ENCODE results near the gene DPYSL4.

Gene DPYSL4

DNA sequence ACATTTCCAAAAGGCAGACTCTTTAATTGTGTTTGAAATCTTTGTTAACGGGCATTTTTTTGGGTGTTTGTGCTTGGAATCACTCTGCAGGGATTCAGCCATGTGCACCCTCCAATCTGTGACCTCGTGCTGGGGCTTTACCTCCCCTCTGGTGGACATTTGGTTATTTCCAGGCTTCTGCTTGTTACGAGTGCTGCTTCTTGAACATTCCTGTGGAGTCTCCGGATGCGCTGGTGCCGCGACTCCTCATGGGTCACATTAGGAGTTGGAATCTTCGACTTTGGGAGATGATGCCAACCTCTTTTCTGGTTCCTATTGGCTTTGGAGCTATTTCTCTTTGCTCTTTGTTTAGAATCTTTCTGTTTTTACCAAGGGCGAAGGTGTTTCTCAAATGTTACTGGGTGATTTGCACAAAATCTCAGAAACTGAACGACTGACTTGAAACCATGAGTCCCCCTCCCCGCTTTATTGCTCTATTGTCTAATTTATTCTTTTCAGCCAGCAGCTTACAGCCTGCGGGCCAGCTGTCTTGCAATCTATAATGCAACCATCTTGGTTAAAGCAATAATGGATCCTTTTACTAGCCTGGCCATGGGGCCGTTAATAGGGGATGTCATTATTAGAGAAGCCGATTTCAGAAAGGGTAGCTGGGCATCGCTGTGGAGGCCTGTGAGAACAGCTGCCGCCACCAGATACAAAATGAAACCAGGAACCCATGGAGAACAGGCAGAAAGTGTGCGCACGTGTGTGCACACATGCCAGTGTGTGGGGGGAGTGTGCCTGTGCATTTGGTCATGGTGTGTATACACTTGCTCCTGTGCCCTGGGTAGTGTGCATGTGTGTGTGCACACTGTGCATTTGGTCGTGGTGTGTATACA, 9.9 kb upstream of the DPYSL4 start:
- in situ Hi-C loops (cut with MboI; ENCODE audit: low sequenced_read_pairs): no loop called here

DNA sequence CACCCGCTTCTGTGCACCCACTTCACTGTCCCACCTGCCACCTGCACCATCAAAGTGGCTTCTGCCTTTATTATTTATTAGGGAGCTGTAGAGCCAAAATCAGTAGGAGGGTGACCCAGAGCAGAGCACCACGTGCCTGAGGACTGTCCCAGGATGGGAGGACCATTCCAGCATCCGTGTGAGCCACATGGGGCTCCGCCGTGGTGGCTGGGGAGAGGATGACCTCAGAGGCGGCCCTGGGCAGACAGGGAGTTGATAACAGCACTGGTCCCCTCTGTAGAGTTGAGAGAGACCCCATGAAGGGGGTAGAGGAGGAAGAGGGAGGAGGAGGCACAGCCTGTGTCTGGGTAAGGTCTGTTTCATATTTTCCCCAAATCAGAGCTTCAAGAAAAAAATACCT, 8.7 kb upstream of the DPYSL4 start:
- in situ Hi-C loops (cut with MboI; ENCODE audit: low sequenced_read_pairs): no loop called here

DNA sequence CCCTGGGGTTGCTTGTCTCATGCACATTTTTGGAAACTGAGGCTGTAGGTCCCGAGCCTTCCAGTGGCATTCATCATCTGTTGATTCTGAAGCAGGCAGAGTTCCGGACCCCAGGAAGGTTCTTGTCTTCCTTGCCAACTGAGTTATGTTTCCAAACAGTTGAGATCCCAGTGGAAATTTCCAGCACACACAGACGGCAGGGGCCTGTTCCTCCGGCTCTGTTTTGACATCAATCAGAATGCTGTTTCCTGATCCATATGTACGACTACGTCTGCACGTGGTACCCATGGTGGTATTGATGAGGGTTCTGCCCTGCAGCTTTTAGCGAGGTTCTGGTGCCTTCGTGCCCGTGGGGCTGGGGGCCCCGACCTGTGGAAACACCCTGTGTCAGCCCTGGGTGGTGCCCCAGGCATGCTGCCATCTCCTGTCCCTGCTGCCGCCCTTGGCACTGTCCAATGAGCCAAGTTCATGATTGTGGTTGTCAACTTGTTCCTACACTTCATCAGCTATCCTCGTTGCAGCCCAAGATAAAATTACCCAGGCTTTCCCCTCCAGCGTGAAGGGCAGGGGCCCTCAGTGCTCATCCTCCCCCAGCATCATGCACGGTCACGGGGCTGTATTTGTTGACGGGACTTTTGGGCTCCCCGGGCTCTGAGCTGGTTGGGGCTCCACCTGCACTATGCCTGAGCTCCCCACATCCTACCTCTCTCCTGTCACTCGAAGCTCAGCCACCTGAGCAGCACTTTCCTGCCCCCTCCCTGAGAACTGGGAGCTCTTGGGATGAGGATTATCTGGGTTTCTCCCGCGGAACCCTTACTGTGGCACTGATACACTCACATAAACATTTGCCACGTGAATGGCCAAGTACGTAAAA, 7.8 kb upstream of the DPYSL4 start:
- in situ Hi-C loops (cut with MboI; ENCODE audit: low sequenced_read_pairs): no loop called here

DNA sequence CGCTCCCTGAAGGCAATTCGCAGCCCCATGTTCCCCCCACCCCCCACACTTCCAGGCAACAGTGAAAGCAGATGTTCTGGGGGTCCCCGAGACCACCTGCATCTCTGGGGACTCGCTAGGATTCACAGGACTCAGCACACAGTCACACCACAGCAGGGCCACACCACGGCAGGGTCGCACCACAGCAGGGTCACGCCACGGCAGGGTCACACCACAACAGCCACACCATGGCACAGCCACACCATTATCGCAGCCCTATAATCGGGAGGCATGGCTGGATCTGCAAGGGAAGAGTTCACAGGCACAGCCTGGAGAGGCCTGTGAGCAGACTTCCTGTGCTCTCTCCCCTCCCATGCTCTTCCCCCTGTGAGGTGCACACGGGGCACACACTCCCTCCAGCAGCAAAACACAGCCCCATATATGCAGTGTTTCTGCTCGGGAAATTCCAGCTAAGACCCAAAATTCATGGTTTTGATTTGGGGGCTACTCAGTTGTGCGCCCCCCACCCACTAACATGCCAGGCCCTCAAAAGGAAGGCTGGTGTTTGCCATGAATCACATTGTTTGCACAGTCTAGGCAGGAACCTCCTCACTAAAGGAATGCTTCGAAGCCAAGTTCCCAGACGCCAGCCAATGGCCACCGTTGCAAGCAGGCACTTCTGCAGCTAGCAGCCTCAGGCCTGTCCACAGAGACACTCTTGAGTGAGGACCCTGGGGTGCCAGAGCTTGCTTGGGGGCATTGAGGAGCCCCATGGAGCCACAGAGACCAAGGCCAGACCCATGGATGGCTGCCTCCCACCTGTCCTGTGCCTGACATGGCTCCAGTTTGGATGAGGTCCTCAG, 7.0 kb upstream of the DPYSL4 start:
- in situ Hi-C loops (cut with MboI; ENCODE audit: low sequenced_read_pairs): no loop called here

DNA sequence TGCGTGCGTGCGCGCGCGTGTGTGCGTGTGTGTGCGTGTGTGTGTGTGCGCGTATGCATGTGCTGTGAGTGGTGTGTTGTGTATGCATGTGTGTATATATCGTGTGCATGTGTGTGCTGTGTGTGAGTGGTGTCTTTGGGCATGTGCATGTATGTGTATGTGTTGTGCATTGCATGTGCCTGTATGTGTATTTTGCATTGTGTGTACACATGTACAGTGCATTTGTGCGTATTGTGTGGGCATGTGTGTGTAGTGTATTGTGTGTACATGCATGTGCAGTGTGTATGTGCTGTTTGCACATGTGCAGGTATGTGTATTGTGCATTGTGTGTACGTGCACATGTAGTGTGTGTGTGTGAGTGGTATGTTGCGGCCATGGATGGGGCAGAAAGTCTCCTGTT, 6.0 kb upstream of the DPYSL4 start:
- in situ Hi-C loops (cut with MboI; ENCODE audit: low sequenced_read_pairs): no loop called here

DNA sequence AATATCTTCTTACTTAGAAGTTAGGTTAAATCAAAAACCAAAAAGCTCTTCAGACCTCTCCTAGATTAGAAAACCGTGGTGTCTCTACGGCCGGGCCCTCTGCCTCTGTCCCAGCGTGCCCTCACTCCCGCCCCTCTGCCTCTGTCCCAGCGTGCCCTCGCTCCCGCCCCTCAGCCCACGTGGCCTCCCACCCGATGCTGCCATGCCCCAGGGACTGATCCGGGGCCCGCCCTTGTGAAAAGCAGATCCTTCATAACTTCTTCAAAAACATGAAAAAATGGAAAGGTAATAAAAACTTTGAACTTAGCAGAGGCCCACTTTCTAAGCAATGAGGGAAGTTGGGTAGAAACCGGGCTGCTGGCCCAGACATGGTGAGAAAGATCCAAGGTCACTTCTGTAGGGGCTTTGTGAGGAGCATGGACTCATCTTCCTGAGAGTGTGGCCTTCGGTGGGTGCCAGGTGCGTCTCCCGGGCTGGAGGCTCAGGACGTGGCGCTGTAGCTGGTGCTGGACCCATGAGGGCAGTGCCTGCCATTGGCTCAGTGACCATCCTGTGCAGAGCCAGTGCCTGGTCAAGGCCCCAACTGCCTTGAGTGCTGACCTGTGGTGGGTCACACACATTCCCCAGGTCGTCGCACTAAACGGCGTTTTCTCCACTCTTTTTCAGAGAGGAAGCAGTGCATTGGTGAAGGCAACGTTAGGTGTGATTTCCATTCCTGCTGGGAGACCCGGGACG, 4.9 kb upstream of the DPYSL4 start:
- in situ Hi-C loops (cut with MboI; ENCODE audit: low sequenced_read_pairs): no loop called here

DNA sequence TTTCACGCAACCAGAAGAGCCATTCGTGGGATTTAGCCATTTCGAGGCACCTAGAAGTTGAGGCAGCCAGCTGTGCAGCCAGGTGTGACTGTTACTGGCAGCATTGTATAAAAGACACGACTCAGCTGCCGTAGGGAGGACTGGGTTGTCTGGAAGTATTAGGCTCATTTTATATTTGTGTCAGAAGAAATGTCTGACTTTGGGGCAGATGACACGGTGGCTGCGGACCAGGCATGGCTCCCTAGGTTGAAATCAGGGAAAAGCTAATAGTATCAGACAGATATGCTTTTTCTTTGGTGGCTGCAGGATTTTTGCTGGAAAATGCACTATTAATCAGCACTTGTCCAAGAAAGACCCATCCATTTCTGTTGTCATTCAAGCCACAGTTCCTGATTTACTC, 4.2 kb upstream of the DPYSL4 start:
- in situ Hi-C loops (cut with MboI; ENCODE audit: low sequenced_read_pairs): no loop called here

DNA sequence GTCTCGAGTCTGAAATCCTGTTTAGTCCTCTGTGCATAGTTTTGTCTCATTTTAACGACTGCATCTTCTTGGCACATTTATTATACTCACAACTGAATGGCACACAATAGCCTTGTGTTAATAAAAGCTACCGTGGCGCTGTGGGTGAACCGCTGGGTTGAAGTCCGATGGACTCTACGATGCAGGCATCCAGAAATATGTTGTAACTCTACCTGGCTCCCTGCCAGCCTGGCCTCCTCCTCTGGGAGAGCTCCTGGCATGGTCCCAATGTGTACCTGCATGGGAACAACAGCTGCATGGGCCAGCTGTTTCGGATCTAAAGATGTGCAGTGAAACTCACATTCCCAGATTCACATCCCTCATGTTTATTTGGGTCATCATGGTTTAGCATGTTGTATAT, 3.7 kb upstream of the DPYSL4 start:
- in situ Hi-C loops (cut with MboI; ENCODE audit: low sequenced_read_pairs): no loop called here

DNA sequence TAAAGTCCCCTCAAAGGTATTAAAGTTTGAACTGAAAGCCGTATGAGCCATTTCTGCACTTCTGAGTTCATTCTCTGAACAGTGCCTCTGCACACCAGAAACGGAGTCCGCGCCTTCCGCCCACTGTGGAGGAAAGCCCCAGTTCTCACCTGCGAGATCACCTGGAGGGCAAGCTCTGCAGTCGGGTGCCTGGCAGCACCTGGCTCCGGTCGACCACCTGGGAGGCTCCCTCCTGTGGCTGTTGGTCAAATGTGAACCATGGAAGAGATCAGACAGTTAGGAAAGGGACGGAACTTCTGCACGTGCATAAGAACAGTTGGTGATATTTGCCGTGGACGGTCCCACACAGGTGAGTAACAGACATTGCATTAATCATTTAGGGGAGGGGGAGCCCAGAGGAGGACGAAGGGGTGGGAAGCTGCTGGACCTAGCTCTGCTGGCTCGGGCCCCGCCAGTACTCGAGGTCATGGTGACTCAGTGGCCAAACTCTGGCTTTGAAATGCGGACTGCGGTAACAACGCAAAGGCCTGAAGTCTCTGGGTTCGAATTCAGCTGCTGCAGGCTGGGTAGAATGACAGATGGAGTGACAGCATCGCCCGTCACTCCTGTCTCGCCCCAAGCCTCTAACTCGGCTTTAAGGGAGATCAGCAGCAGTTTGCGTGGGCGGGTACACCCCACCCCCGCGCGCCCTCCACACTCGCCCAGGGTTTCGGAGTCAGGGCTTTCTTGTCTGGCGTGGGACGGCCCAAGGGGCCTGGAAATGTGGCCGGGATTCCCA, 1.7 kb upstream of the DPYSL4 start:
- in situ Hi-C loops (cut with MboI; ENCODE audit: low sequenced_read_pairs): no loop called here

DNA sequence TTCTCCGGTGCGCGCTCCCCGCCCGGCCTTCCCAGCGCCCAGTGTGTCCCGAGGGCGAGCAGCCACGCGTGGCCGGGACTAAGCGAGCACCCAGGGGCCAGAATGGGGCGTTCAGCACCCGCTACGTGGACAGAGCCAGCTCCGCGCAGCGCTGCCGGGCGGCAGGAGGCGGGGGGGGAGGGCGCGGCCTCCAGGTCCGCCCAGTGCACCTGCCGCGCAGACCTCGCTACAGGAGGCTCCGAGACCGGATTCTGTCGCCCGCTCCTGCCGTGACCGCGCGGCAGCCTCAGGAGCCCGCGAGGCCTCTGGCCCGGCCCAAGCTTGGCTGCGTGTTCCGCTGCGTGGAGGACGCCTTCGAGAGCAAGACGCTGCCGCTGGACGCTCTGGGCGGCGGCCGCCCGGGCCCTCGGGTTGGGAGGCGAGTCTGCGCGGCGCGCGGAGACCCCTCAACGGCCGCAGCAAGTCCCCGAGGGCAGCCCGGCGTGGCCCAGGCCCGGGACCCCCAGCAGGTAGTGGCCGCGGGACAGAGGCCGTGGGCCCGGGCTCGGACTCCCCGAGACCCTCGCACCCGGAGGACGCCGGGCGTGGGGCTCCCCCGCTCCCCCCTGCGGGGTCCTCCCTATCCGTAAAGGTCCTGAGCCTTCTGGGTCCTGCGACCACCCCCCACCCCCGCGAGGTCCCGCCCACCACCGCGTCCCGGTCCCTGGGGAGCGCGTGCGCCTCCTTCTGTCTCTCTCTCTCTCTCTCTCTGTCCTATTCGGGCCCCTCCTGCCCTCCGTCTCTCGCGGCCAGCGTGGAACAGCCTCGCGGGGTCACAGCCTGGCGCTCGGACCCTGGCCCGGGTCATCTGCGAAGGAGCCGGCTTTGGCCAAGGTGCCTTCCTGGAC, 904 bp upstream of the DPYSL4 start:
- in situ Hi-C loops (cut with MboI; ENCODE audit: low sequenced_read_pairs): no loop called here

DNA sequence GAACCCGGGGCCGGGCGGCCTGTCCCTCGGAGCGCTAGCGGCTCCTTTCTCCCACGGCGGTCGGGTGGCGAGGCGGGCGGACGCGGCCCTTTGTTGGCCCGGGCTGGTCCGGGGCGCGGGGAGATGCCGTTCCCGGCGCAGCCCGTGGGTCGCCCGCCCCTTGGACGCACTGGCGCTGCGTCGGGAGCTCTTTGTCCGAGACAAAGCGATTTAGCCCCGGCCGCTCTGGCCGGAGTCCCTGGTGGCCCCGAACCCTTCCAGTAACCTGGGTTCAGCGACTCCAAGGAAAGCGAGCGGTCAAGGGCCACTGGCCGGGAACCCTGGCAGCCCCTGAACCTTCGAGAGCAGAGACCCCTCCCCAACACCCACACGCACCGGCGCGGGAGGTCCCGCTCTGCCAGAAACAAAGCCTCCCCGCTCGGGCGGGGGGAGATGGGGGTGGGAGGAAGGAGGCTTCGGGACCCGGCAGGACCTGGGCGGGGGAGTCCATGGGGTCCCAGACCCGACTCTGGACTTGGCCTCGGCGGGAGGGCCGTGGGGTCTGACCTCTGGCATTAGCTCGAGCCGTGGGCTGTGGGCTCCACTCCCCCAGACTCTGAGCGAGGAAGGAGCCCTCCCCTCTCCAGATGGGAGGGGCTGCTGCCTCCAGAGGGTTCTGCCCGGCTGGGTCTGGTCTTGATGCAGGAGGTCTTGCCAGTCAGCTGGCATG, 836 bp downstream of the DPYSL4 start:
- in situ Hi-C loops (cut with MboI; ENCODE audit: low sequenced_read_pairs): no loop called here

DNA sequence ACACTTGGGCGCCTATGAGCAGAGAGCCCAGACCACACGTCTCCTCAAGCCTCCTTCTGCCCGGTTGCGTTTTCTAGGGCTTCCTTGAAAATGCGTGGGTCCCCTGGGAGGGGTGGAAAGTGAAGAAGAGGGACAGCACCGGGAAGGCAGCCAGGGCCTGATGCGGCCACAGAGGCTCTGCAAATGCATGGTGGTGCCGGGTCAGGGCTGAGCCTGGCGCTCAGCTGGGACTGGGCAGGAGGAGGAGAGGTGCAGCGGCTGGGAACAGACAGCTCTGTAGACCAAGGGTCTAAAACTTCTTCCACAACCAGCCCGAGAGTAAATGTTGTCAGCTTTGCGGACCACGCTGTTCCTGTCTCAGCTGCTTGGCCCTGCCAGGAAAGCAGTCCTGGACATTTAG, 1.6 kb downstream of the DPYSL4 start:
- in situ Hi-C loops (cut with MboI; ENCODE audit: low sequenced_read_pairs): no loop called here

DNA sequence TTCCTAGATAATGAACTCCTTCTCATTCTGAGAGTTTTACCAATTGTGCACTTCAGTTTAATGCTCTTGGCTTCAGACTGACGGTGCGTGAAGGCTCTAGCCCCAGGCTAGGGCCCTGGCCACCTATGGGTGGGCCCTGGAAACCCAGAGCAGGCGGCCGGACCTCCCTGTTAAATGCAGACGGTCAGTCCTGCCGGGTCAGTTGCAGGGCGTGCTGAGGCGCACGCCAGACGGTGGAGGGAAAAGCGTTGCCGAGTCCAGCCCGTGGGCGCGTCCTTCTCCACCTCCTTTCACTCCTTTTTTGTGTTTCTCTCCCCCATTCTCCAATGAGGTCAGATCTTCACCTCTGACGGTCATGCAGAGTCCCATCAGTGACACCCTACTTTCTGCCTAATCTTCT, 2.3 kb downstream of the DPYSL4 start:
- in situ Hi-C loops (cut with MboI; ENCODE audit: low sequenced_read_pairs): no loop called here

DNA sequence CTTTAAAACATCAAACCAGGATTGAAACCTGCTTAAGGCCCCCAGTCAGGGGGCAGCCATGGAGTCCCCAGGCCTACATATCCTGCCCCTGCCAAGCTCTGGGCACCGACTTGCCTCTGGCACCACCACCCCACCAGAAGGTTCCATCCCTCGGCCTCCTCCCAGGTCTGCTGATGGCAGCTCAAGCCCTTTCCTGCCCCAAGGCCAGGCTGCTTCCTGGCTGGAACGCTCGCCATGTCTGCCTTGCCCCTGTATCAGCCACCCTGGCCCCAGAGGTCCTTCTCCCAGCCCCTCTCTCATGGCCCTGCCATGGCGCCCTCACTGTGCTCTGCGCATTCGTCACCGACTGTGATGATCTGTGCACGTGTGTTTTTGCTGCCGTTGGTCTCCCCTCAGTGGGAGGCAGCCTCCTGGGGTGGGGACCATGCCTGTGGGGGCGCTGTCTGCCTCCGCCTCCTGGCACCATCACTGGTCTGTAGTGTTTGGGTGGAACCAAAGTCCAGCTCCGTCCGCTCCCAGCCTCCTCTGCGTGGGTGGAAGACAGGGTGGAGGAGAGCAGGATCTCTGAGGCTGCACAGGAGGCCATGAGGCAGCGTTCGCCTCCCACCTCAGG, 3.2 kb downstream of the DPYSL4 start:
- in situ Hi-C loops (cut with MboI; ENCODE audit: low sequenced_read_pairs): no loop called here

DNA sequence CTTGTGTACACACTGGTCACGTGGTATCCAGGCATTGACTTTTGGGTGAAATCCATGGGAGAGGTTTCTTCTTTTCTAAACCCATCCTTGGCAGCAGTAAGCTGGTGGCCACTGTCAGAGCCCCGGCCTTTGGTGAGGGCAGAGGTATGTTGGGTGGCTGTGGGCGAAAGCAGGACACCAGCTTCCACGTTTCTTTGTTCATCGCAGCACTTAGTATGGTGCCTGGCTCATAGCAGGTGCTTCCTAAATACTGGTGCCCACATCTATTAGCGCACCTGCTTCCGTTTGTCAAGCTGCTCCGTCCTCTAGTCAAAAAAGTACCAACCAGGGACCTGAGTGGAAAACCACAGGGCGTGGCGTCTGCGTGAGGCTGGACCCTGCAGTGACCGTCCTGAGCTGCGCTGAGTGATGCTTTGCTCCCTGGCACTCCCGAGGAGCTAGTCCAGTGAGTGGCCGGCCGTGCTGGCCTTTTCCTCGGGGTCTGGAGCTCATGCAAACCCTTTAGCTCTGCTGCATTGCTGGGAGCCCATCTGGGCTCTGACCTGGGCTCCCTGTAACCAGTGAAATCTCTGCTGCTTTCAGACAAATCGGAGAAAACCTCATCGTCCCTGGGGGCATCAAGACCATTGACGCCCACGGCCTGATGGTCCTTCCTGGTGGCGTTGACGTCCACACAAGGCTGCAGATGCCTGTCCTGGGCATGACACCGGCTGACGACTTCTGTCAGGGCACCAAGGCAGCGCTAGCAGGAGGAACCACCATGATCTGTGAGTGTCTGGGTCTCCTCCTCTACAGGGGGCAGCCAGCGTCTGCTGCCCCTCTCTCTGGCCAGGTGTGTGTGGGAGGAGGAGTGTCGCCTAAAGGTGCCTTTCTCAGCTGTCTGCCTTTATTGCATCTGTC, 5.6 kb downstream of the DPYSL4 start:
- in situ Hi-C loops (cut with MboI; ENCODE audit: low sequenced_read_pairs): no loop called here

DNA sequence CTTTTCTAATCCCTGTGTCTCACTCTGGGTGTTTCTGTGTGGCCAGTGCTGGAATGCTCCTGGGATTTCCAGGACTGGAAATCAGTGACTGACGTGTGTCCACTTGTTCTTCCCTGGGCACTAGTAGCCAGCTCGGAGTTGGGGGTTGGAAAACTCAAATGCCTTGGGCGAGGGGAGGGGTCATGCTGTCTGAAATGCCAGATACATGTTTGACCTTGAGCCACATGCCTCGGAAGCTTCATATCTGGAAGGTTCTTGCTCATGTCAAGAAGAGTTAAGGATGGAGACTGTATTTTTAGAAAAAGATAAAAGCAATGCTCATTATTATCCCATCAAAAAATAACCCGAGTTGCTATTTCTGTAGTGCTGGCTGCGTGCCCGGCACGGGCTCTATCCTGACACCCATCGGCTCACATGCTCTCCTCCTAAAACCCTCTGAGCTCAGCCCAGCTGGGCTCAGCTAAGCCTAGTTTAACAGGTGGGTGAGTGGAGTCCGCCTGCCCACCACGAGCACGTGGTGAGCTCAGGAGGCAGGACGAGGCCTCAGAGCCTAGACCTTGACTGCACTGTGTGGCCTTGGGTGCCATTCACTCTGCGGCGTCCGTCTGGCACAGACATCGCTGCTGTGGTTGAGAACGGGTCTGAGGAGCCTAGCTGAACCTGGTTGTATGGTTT, 6.4 kb downstream of the DPYSL4 start:
- in situ Hi-C loops (cut with MboI; ENCODE audit: low sequenced_read_pairs): no loop called here

All from HL-60/S4 (cell line).